ENCODE results near the gene DUOX2.

DNA sequence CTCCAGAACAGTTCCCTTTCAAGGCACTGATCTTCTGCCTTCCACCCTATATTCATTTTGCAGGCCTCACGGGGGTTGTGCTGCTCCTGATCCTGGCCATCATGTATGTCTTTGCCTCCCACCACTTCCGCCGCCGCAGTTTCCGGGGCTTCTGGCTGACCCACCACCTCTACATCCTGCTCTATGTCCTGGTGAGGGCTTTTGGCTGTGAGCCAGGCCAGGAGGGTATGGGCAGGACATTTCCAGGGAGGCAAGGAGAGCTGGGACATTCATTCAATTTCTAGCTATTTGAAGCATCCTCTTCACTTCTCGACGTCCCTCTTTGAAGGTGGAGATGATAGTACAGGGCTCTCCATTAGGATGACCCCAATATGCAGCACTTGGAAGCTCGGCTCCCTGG, 41.8 kb upstream of the DUOX2 start:
- TF ChIP-seq POLR2AphosphoS5 (IDR thresholded peaks at IDR 0.05; ENCODE audit: low read depth, low read length) (no peak), EZH2 (IDR thresholded peaks at IDR 0.05; ENCODE audit: low read depth, low read length, severe bottlenecking) (no peak), SIN3A (conservative IDR thresholded peaks at IDR 0.05 in 1 of 2, IDR thresholded peaks at IDR 0.05 in 1 of 2; ENCODE audit: low read depth in 1 of 2, low read length in 2 of 2) (no peak), EP300 (IDR thresholded peaks at IDR 0.05; ENCODE audit: borderline replicate concordance in 1 of 2, low read depth in 2 of 2, low read length in 2 of 2) (no peak), ZNF274 (IDR thresholded peaks at IDR 0.05; ENCODE audit: borderline replicate concordance, extremely low read depth, low read length) (no peak), JUN (IDR thresholded peaks at IDR 0.05; ENCODE audit: low read depth, low read length) (no peak), GTF2F1 (IDR thresholded peaks at IDR 0.05; ENCODE audit: borderline replicate concordance, low read depth, low read length) (no peak), KDM5A (IDR thresholded peaks at IDR 0.05; ENCODE audit: low read length) (no peak)
- TF ChIP-seq, protein P1, sequence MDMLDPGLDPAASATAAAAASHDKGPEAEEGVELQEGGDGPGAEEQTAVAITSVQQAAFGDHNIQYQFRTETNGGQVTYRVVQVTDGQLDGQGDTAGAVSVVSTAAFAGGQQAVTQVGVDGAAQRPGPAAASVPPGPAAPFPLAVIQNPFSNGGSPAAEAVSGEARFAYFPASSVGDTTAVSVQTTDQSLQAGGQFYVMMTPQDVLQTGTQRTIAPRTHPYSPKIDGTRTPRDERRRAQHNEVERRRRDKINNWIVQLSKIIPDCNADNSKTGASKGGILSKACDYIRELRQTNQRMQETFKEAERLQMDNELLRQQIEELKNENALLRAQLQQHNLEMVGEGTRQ (IDR thresholded peaks at IDR 0.05; ENCODE audit: low read length), result no peak
- TF ChIP-seq, protein P2, sequence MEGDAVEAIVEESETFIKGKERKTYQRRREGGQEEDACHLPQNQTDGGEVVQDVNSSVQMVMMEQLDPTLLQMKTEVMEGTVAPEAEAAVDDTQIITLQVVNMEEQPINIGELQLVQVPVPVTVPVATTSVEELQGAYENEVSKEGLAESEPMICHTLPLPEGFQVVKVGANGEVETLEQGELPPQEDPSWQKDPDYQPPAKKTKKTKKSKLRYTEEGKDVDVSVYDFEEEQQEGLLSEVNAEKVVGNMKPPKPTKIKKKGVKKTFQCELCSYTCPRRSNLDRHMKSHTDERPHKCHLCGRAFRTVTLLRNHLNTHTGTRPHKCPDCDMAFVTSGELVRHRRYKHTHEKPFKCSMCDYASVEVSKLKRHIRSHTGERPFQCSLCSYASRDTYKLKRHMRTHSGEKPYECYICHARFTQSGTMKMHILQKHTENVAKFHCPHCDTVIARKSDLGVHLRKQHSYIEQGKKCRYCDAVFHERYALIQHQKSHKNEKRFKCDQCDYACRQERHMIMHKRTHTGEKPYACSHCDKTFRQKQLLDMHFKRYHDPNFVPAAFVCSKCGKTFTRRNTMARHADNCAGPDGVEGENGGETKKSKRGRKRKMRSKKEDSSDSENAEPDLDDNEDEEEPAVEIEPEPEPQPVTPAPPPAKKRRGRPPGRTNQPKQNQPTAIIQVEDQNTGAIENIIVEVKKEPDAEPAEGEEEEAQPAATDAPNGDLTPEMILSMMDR (IDR thresholded peaks at IDR 0.05; ENCODE audit: control extremely low read depth in 1 of 3, insufficient read depth in 1 of 3, low read depth in 1 of 3, low read length in 3 of 3), result no peak
- TF ChIP-seq, protein P3, sequence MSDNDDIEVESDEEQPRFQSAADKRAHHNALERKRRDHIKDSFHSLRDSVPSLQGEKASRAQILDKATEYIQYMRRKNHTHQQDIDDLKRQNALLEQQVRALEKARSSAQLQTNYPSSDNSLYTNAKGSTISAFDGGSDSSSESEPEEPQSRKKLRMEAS (IDR thresholded peaks at IDR 0.05), result no peak
- TF ChIP-seq, protein P4, sequence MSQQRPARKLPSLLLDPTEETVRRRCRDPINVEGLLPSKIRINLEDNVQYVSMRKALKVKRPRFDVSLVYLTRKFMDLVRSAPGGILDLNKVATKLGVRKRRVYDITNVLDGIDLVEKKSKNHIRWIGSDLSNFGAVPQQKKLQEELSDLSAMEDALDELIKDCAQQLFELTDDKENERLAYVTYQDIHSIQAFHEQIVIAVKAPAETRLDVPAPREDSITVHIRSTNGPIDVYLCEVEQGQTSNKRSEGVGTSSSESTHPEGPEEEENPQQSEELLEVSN (IDR thresholded peaks at IDR 0.05), result no peak
